ENCODE data around the gene ABCA7.

- TF ChIP-seq ZNF232 (CRISPR knock-in tag; IDR thresholded peaks at IDR 0.05) (no peak), SMAD3 (CRISPR knock-in tag; IDR thresholded peaks at IDR 0.05; ENCODE audit: borderline replicate concordance) (no peak), SMAD4 (CRISPR knock-in tag; IDR thresholded peaks at IDR 0.05) (no peak), MLX (CRISPR knock-in tag; IDR thresholded peaks at IDR 0.05) (no peak)
- TF ChIP-seq, protein P1, sequence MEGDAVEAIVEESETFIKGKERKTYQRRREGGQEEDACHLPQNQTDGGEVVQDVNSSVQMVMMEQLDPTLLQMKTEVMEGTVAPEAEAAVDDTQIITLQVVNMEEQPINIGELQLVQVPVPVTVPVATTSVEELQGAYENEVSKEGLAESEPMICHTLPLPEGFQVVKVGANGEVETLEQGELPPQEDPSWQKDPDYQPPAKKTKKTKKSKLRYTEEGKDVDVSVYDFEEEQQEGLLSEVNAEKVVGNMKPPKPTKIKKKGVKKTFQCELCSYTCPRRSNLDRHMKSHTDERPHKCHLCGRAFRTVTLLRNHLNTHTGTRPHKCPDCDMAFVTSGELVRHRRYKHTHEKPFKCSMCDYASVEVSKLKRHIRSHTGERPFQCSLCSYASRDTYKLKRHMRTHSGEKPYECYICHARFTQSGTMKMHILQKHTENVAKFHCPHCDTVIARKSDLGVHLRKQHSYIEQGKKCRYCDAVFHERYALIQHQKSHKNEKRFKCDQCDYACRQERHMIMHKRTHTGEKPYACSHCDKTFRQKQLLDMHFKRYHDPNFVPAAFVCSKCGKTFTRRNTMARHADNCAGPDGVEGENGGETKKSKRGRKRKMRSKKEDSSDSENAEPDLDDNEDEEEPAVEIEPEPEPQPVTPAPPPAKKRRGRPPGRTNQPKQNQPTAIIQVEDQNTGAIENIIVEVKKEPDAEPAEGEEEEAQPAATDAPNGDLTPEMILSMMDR (IDR thresholded peaks at IDR 0.05): no peak
- TF ChIP-seq, protein P2, sequence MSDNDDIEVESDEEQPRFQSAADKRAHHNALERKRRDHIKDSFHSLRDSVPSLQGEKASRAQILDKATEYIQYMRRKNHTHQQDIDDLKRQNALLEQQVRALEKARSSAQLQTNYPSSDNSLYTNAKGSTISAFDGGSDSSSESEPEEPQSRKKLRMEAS (CRISPR knock-in tag; IDR thresholded peaks at IDR 0.05): no peak
Measured at GRCh38 chr19:1028062-1028926, 11.6 kb upstream of the ABCA7 start.
